ENCODE data around the gene C6orf62.
"Not testable (repeated sequence)": the region's sequence is repeated elsewhere in the genome, so short reads cannot be mapped to it uniquely, and the experiment has no call there.

Gene C6orf62

DNA sequence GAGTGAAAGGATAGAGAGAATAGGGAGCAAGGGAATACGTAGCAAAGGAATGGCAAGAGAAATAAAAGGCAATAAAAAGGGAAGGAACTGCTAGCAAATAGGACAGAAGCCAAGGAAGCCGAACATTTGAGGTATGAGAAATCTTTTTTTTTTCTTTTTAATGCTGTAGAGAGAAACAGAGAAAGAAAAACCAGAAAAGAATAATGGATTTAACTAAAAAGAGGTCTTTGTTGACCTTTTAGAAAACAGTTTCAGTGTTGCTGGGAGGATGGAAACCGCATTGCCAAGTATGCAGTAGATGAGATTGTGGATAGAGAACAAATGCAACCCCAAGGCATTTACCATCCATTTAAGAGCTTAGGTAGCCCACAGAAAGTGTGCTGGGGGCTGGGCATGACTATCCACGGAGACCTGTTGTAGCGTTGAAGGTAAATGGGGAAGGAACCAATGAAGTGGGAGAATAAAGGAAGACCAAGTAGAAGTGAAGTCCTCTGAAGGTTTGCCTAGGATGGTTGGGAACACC lies 23.3 kb upstream of the C6orf62 start:
- no peak for DNase-seq

DNA sequence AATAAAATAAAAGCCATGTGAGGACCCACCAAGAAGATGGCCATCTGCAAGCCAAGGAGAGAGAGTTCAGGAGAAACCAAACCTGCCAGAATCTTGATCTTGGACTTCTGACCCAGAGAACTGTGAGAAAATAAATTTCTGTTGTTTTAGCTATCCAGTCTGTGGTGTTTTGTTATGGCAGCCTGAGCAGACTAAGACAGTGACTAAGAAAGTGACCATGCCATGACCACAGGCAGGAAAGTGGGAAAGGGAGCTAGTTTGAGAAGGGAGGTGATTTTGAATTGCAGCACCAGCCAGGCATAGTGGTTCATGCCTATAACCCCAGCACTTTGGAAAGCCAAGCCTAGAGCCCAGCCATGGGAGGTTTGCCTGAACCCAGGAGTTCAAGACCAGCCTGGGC lies 21.9 kb upstream of the C6orf62 start:
- DNase-seq: no peak

DNA sequence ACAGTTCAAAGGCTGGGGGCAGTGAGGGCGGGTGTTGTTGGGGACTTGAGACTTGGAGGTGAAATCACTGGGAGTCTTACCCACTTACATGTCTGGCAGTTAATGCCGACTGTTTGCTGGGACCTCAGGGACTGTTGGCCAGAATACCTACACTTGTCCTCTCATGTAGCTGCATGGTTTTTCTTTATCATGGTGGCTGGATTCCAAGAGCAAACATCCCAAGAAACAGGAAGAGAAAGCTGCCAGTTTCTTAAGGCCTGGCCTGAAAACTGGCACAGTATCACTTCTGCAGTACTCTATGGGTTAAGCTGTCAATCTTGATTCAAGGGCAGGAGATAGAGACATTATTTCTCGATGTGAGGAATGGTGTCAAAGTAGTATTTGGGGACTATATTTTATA lies 19.8 kb upstream of the C6orf62 start:
- no peak for DNase-seq

GRCh38 chr6:24734710-24735109 lies 15.8 kb upstream of the C6orf62 start:
- DNase-seq: not testable (repeated sequence)

- no peak for DNase-seq
These were observed 15.2 kb upstream of the C6orf62 start for GRCh38 chr6:24734166-24734565.

DNA sequence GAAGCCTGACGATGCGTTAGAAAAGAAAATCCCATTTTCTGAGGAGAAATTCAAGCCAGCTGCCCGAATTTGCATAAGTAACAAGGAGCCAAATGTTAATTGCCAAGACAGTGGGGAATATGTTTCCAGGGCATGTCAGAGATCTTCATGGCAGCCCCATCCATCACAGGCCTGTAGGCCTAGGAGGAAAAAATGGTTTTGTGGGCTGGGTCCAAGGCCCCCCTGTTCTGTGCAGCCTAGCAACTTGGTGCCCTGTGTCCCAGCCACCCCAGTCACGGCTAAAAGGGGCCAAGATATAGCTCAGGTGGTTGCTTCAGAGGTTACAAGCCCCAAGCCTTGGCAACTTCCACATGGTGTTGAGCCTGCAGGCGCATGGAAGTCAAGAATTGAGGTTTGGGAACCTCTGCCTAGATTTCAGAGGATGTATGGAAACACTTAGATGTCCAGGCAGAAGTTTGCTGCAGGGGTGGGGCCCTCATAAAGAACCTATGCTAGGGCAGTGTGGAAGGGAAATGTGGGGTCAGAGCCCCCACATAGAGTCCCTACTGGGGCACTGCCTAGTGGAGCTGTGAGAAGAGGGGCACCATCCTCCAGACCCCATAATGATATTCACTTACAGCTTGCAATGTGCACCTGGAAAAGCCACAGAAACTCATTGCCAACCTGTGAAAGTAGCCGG lies 12.6 kb upstream of the C6orf62 start:
- DNase-seq: not testable (repeated sequence)

- not testable (repeated sequence) for DNase-seq
These were observed 11.7 kb upstream of the C6orf62 start for GRCh38 chr6:24730653-24731052.

GRCh38 chr6:24723270-24723669 lies 4.3 kb upstream of the C6orf62 start:
- DNase-seq: no peak

- DNase-seq: peak; percentile 91
These were observed 2.7 kb upstream of the C6orf62 start for GRCh38 chr6:24721461-24722215.

DNA sequence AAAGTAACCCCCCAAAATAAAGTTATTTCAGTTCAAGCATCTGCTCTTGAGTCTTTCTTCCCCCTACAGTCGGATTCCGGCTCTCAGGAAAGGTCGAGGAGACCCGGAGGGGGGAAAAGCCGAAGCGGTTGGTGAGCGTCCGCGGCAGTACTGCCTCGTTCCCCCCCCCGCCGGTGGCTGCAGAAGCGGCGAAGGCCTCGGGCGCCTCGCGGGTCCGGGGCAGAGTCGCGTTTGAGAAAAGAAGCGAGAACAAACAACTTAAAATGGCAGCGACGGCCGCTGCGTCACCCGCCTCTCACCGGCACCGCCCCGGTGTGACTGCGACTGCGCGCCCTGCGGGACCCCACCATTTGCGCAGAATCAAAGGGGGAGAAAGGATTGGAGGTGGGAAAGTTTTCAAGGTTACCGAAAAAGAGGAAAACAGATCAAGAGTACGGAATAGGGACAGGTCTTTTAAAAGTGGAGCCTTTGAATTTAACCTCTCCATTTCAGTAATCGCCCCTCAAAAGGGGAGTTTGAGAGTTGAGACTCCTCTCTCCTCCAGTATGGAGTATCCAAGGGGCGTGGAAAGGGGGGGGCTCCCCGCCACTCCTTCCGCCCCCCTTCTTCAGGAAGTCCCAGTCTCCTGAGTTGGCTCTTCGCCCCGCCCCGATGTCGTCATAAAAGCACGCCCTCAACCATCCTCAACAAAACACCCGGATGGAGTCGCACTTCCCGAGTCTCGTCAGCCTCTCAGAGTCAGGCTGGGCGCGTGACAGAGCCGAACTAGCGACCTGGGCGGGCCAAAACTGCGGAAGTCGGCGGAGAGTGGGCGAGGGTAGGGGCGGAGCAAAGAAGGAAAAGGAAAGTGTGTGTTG lies 1.9 kb upstream of the C6orf62 start:
- peak; percentile 99 for DNase-seq

DNA sequence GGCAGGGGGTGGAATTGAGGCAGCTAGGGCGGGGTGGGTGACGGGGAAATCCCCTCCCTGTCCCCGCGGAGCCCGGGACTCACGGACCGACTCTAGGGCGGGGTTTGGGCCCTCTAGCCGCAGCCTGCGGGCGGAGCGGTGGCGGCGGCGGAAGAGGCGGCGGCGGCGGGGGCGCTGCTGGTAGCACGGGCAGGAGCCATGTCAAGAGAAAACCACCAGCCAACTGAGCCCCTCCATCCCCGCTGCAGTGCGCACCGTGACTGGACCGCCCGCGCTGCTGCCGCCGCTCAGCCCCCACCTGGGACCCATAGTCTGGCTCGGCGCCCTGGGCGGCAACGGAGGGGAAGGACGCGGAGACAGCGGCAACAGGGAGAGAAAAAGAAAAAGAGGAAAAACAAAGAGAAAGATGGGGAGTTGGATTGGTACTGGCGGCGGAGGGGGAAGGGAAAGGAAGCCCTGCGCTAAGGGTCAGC lies 1.2 kb upstream of the C6orf62 start:
- peak; percentile 24 for DNase-seq

GRCh38 chr6:24718449-24719124 lies 367 bp downstream of the C6orf62 start:
- DNase-seq: no peak

- not testable (repeated sequence) for DNase-seq
These were observed 2.3 kb downstream of the C6orf62 start for GRCh38 chr6:24716602-24717148.

GRCh38 chr6:24710519-24711303 lies 8.2 kb downstream of the C6orf62 start:
- no peak for DNase-seq

DNA sequence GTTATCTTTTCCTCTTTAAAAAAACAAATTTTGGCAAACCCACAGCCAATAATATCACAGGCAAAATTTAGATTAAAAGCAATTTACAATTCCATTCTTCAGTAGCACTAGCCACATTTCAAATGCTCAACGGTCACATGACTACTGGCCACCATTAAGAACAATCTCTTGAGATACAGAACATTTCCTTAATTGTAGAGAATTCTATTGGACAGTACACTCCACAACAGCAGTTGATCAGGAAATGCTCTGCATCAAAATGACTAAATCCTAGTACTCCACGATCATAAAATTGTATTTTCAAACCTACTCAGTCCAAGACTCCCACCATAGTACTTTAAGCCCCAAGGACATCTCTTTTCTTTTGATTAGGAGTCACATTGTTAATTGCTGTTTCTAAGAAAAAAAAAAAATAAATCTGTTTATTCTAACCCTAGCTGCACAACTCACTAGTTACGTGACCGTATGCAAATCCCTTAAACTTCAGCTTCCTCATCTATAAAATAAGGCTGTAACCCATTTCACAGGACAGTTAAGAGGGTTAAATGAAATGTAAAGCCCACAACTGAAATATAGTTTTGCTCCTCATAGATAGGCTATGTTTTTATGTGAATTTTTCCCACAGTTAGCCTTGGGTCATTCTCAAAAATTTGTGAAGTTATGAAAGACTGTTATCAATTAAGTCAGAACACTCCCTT lies 9.8 kb downstream of the C6orf62 start:
- DNase-seq: no peak

GRCh38 chr6:24708612-24709011 lies 10.3 kb downstream of the C6orf62 start:
- DNase-seq: no peak

DNA sequence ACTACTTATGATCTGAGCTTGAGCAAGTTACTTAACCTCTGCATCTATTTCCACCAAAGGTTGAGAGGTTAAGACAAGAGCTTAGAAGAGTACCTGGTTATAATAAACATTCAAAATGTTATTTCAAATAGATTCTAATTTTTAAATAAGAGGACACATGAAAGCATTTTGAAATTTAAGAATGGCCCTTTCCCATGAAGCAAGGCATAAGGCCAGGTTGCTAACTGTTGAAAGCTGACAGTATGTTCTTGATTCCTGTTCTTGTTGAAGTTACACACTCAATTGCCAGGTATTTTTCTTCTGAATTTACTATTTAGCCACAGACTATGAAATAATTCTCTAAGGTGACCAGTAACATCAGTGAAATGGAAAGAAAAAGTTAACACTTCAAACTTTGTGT lies 14.5 kb downstream of the C6orf62 start:
- no peak for DNase-seq

DNA sequence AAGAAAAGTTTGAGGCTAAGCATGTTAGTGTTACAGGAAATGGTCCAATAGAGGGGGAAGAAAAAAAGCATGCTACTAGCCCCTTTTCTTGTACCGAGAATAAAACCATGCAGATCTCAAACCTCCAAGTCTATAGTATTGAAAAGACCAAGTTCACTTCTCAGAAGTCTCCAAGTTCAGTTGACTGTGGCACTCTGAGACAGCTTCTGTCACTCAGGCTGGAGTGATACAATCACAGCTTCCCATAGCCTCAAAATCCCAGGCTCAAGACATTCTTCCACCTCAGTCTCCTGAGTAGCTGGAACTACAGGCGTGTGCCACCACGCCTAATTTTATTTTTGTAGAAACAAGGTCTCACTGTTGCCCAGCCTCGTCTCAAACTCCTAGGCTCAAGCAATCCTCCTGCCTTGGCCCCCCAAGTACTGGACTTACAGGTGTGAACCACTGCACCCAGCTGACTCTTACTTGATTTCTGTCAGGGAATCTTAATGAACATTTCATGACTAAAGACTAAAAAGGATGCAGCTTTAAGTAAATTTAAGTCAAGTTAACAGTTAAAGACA lies 16.2 kb downstream of the C6orf62 start:
- DNase-seq: no peak

GRCh38 chr6:24699521-24700359 lies 19.2 kb downstream of the C6orf62 start:
- DNase-seq: no peak

Measured in NCI-H1105 (cell line).